Measurements from ENCODE around the gene SPTBN1. TPM values are rescaled to one million over a fixed set of nuclear protein-coding genes. Genes with fewer than 3 reads are reported as not detected.

SPTBN1 gene
- total RNA-seq, 1 donor from 2014 or later = 229 TPM

GRCh38 chr2:54657664-54658083 lies 201.5 kb downstream of the SPTBN1 start:
- no peak for DNase-seq

GRCh38 chr2:54658564-54659071 lies 202.5 kb downstream of the SPTBN1 start:
- DNase-seq = no peak

- no peak for DNase-seq
These were observed 203.4 kb downstream of the SPTBN1 start for GRCh38 chr2:54659527-54659926.

GRCh38 chr2:54660752-54661151 lies 204.6 kb downstream of the SPTBN1 start:
- no peak for DNase-seq

GRCh38 chr2:54663424-54664030 lies 207.4 kb downstream of the SPTBN1 start:
- DNase-seq = no peak

GRCh38 chr2:54664238-54664786 lies 208.2 kb downstream of the SPTBN1 start:
- no peak for DNase-seq

GRCh38 chr2:54665436-54665856 lies 209.3 kb downstream of the SPTBN1 start:
- no peak for DNase-seq

GRCh38 chr2:54666131-54666633 lies 210.1 kb downstream of the SPTBN1 start:
- peak; percentile 89 for DNase-seq

GRCh38 chr2:54666634-54667265 lies 210.6 kb downstream of the SPTBN1 start:
- peak; percentile 89 for DNase-seq

- no peak for DNase-seq
These were observed 211.1 kb downstream of the SPTBN1 start for GRCh38 chr2:54667266-54667639.

GRCh38 chr2:54667726-54668650 lies 211.9 kb downstream of the SPTBN1 start:
- DNase-seq = no peak

GRCh38 chr2:54668711-54669110 lies 212.6 kb downstream of the SPTBN1 start:
- no peak for DNase-seq

- DNase-seq = peak; percentile 29
These were observed 213.8 kb downstream of the SPTBN1 start for GRCh38 chr2:54669677-54670484.

GRCh38 chr2:54670485-54671009 lies 214.4 kb downstream of the SPTBN1 start:
- DNase-seq = no peak

GRCh38 chr2:54671010-54671409 lies 214.9 kb downstream of the SPTBN1 start:
- no peak for DNase-seq

- no peak for DNase-seq
These were observed 215.9 kb downstream of the SPTBN1 start for GRCh38 chr2:54671875-54672589.

- DNase-seq = peak; percentile 22
These were observed 216.7 kb downstream of the SPTBN1 start for GRCh38 chr2:54672590-54673456.

- DNase-seq = peak; percentile 84
These were observed 217.4 kb downstream of the SPTBN1 start for GRCh38 chr2:54673501-54673998.

GRCh38 chr2:54675281-54675680 lies 219.2 kb downstream of the SPTBN1 start:
- DNase-seq = no peak

Measured in skin of body (tissue), 2 donors.